Left renal pelvis (tissue), 4 donors: Measurements from ENCODE around the gene PRRG2. TPM values are rescaled to one million over a fixed set of nuclear protein-coding genes. Genes with fewer than 3 reads are reported as not detected.

Experiments used
- DNase-seq, 4 donors: peaks; one replicate each; pipeline ENCODE4 v3.0.0-alpha.2; 2013; ENCODE audit warnings: low read depth in 4 of 4, low spot score in 3 of 4
- polyA plus RNA-seq, 4 donors: library from polyadenylated mRNA; unstranded; fragments of 120-200 nt; gene quantifications; one replicate each; pipeline ENCODE4 v1.2.1, GENCODE V29; 2013; ENCODE audit not compliant: insufficient read length in 4 of 4

Gene PRRG2
- polyA plus RNA-seq, 4 donors: 0.52 to 7.5 (median 6.4) TPM

GRCh38 chr19:49585023-49585422 is 3.9 kb downstream of the PRRG2 start:
- no peak for DNase-seq

DNA sequence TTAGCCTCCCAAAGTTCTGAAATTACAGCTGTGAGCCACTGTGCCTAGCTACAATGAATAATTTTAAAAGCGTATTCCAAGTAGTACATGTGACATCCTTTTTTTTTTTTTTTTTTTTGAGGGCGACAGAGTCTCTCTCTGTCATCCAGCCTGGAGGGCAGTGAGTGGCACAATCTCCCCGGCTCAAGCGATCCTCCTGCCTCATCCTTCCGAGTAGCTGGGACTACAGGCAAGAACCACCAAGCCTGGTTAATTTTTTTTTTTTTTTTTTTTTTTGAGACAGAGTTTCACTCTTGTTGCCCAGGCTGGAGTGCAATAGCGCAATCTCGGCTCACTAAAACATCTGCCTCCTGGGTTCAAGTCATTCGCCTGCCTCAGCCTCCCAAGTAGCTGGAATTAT is 6.1 kb downstream of the PRRG2 start:
- no peak for DNase-seq

DNA sequence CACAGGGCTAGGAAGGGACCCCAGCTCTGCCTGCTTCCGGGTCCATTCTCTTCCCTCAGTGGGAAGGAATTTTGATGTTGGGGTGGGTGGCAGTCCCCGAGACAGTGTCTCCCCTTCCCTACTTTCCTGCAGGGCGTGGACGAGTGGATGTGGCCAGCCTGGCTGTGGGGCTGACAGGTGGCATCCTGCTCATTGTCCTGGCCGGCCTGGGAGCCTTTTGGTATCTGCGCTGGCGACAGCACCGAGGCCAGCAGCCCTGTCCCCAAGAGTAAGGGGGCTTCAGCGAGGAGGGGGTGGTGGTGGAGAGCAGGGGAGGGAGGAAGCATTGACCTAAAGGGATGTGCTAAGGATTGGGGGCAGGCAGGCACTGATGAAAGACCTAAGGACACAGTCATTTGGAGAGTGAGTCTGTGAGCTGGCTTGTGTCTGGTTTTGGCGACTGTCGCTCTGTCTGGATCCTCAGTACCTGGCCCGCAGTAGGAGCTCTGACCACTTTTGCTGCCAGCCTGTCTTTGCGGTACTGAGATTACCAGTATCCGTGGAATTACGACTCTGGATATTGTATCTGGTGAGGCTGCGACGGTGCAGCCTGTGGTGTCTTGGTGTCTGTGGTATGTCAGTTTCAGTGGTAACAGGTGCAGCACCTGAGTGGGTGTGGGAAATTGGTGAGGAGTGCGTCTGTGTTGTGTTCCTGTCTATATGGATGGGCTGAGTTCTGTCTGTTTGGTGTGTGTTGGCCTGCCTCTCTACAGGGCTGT is 7.4 kb downstream of the PRRG2 start:
- no peak for DNase-seq

- no peak for DNase-seq
Observed at GRCh38 chr19:49589502-49589905, 8.4 kb downstream of the PRRG2 start.

- DNase-seq: peak; percentile 84 to 91 (median 90)
Observed at GRCh38 chr19:49590071-49590970, 9.2 kb downstream of the PRRG2 start.

DNA sequence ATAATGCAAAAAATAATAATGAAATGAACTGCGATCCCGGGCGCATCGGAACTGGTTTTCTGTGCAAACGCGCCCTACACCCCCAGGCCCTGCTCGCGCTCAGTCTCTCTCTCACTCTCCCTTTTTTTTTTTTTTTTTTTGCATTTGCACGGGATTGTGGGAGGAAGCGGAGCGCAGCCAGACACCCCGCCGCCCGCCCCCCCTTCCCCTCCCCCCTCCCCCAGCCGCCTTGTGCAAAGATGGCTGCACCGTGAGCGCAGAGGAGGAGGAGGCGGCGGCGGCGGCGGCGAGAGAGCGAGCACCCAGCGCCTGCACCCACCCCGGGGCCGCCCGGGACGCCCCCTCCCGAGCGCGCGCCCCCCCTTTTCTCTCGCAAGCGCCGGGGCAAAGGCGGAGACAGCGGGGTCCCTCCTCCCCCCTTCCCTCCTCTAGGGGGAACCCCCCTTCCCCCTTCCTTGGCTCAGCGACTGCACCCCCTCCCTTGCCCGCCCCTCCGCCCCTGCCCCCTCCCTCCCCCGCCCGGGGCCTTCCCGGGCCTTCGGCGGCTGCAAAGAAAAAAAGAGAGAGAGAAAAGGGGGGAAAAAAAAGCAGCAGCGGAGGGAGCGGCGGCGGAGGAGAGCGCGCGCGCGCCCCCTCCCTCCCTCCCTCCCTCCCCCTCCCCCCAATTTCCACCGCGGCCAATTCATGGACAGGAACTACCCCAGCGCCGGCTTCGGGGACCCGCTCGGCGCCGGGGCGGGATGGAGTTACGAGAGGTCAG is 10.0 kb downstream of the PRRG2 start, which contains the start of gene PRR12:
TSS of gene PRR12 (plus strand) at position 212 of the 760 bp plus-strand sequence. CDS start at position 685, 473 bp downstream.
- no peak for DNase-seq

GRCh38 chr19:49591731-49592485 is 10.8 kb downstream of the PRRG2 start:
- DNase-seq: no peak

DNA sequence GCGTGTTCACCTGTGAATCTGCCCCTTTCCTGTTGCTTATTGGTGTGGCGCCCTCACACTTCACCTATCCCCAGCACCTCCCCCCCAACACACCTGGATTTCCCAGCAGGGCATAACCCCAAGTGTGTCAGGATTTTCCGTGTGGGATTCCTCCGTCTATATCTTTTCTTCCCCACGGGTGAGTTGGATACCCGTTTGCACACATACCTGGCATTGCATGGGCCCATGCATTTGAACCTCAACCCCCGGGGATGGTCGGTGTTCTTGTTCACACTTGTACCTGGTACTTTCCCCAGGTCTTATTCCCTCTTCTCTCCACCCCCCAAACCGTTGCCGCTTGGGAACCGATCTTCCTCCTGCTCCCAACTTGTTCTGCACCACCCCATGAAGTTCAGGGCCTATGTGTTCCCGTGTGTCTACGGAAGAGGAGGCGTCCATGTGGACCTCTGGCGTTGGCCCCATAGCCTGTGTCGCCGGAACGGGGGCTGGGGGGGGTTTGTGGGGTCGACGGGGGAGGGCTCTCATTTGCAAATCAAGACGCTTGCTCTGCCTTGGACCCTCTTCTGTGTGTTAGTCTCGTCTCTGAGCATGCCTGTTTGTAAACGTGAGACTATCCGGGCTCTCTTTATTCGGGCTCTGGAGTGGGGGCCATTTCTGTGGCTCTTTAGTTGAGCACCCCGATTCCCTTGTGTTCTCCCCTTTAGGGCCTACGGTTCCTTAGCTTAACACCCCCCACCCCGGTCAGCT is 11.5 kb downstream of the PRRG2 start:
- no peak for DNase-seq

- peak in 1 of 4 donors; percentile 84 for DNase-seq
Observed at GRCh38 chr19:49593233-49594113, 12.4 kb downstream of the PRRG2 start.

DNA sequence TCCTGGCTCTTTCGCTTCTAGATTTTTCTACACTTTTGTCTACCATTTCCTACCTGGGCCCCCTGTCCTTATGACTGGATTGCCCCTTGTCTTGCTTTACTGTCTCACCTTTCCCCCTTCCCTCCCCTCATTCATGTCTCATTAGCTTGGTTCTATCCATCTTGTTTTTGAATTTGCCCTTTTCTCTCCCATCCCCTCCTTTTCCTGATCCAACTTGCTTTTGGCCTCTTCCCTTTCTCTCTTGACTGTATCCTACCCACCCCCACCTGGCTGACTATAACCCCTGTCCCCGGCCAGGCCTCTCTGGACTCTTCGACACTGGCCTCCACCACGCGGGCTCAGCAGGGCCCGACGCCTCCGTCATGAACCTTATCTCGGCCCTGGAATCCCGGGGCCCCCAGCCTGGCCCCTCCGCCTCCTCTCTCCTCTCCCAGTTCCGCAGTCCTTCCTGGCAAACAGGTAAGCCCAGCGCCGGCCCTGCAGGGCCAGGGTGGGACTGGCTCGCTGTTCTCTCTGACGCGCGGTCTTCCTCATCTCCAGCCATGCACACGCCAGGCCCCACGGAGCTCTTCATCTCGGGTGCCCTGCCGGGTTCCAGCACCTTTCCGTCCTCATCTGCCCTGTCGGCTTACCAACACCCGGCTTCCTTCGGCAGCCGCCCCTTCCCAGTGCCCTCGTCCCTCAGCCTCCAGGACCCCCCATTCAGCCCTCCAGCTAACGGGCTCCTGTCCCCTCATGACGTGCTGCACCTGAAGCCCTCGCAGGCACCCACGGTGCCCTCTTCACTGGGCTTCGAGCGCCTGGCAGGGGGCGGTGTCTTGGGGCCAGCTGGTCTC is 13.3 kb downstream of the PRRG2 start:
- DNase-seq: no peak

GRCh38 chr19:49594993-49595818 is 14.1 kb downstream of the PRRG2 start:
- no peak for DNase-seq

DNA sequence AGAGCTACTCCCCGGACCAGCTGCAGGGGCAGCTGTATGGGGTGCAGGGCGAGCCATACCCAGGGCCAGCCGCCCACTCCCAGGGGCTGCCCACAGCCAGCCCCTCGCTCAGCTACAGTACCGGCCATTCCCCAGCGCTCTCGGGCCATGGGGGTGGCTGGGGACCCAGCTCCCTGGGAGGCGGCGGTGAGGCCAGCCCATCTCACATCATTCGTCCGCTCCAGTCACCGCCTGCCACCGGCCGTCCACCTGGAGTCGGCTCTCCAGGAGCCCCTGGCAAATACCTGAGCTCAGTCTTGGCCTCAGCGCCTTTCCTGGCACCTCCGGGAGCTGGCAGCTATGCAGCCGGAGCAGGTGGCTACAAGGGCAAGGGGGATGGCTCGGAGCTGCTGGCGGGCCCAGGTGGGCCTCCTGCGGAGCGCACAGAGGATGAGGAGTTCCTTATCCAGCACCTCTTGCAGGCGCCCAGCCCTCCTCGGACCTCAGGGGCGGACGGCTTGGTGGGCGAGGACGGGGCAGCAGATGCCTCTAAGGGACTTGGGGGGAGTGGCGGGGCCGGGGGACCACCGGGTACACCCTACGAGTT is 14.8 kb downstream of the PRRG2 start:
- DNase-seq: no peak

GRCh38 chr19:49596407-49596806 is 15.3 kb downstream of the PRRG2 start:
- DNase-seq: no peak

DNA sequence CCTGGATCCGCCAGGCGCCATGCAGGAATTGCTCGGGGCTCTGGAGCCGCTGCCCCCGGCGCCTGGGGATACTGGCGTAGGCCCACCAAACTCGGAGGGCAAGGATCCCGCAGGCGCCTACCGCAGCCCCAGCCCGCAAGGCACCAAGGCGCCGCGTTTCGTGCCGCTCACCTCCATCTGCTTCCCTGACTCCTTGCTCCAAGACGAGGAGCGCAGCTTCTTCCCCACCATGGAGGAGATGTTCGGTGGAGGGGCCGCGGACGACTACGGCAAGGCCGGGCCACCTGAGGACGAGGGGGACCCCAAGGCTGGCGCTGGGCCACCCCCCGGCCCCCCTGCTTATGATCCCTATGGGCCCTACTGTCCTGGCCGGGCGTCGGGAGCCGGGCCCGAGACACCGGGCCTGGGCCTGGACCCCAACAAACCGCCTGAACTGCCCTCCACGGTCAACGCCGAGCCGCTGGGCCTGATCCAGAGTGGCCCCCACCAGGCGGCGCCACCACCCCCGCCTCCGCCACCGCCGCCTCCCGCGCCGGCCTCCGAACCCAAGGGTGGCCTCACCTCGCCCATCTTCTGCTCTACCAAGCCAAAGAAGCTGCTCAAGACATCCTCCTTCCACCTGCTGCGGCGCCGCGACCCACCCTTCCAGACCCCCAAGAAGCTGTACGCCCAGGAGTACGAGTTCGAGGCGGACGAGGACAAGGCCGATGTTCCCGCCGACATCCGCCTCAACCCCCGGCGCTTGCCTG is 16.0 kb downstream of the PRRG2 start:
- no peak for DNase-seq

DNA sequence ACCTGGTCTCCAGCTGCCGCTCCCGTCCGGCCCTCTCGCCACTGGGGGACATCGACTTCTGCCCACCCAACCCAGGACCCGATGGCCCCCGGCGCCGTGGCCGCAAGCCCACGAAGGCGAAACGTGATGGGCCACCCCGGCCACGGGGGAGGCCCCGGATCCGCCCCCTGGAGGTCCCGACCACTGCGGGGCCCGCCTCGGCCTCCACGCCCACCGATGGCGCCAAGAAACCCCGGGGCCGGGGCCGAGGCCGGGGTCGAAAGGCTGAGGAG is 16.5 kb downstream of the PRRG2 start:
- no peak for DNase-seq
